NT2/D1 (cell line): ENCODE results near the gene PYGO2.

Experiments used
- DNase-seq: peaks from one replicate; pipeline ENCODE4 v3.0.0-alpha.2; 2011; ENCODE audit warnings: low read depth, low spot score
- H3K27me3 ChIP-seq: 2 replicates; pipeline ENCODE4 v1.6.0; 2011; ENCODE audit warnings: mild to moderate bottlenecking; ENCODE audit not compliant: insufficient read length, insufficient read depth
- H3K36me3 ChIP-seq: 2 replicates; pipeline ENCODE4 v1.6.1; 2011; ENCODE audit warnings: mild to moderate bottlenecking, low read length, mixed read lengths; ENCODE audit not compliant: insufficient read depth, insufficient read length
- H3K4me1 ChIP-seq: 2 replicates; pipeline ENCODE4 v1.5.1; 2011; ENCODE audit not compliant: insufficient read depth, insufficient read length
- H3K4me3 ChIP-seq: 2 replicates; pipeline ENCODE4 v1.5.1; 2011; ENCODE audit warnings: low read depth; ENCODE audit not compliant: insufficient read length
- H3K9ac ChIP-seq: 2 replicates; pipeline ENCODE4 v1.6.0; 2011; ENCODE audit warnings: low read depth; ENCODE audit not compliant: insufficient read length
- H3K9me3 ChIP-seq: 2 replicates; pipeline ENCODE4 v1.5.1; 2011; ENCODE audit warnings: mild to moderate bottlenecking, low read length; ENCODE audit not compliant: insufficient read depth
- SUZ12 ChIP-seq: IDR thresholded peaks from 2 replicates; pipeline ENCODE4 v1.6.1; 2011; ENCODE audit not compliant: insufficient read length, insufficient read depth; ENCODE audit errors: extremely low read depth
- YY1 ChIP-seq: IDR thresholded peaks from 2 replicates; pipeline ENCODE4 v1.6.1; 2011; ENCODE audit not compliant: insufficient read length, insufficient read depth
- ZNF274 ChIP-seq: IDR thresholded peaks from 2 replicates; pipeline ENCODE4 v1.6.1; 2011; ENCODE audit warnings: mild to moderate bottlenecking, low read depth, low read length

The PYGO2 gene

GRCh38 chr1:155007251-155007828, 45.8 kb upstream of the PYGO2 start:
- Histone ChIP-seq H3K9me3 (no peaks in the 10 kb centered on the region), H3K4me3 (no peak overlapping the region), H3K27me3 (no peaks in the 10 kb centered on the region), H3K36me3 (no peaks in the 10 kb centered on the region), H3K4me1 (peaks cover 39% of the 10 kb centered on the region), H3K9ac (no peak overlapping the region)
- no peak for TF ChIP-seq ZNF274
- TF ChIP-seq SUZ12: no peak
- TF ChIP-seq YY1: no peak
- DNase-seq: no peak

GRCh38 chr1:155006601-155007101, 45.1 kb upstream of the PYGO2 start:
- Histone ChIP-seq H3K4me3 (no peak overlapping the region), H3K9ac (no peak overlapping the region), H3K36me3 (no peaks in the 10 kb centered on the region), H3K27me3 (no peaks in the 10 kb centered on the region), H3K4me1 (peaks cover 34% of the 10 kb centered on the region), H3K9me3 (no peaks in the 10 kb centered on the region)
- TF ChIP-seq ZNF274 (no peak), SUZ12 (no peak), YY1 (no peak)
- no peak for DNase-seq

GRCh38 chr1:155005076-155006011, 43.8 kb upstream of the PYGO2 start:
- Histone ChIP-seq H3K9me3 (no peaks in the 10 kb centered on the region), H3K4me3 (no peak overlapping the region), H3K36me3 (no peaks in the 10 kb centered on the region), H3K4me1 (peaks cover 23% of the 10 kb centered on the region), H3K9ac (peak overlapping the region; percentile 71), H3K27me3 (no peaks in the 10 kb centered on the region)
- DNase-seq: no peak
- TF ChIP-seq ZNF274: no peak
- TF ChIP-seq YY1: no peak
- TF ChIP-seq SUZ12: no peak

- DNase-seq: no peak
- Histone ChIP-seq H3K9me3 (no peaks in the 10 kb centered on the region), H3K9ac (peak overlapping the region; percentile 71), H3K4me3 (peak overlapping the region; percentile 55), H3K27me3 (no peaks in the 10 kb centered on the region), H3K36me3 (no peaks in the 10 kb centered on the region), H3K4me1 (peaks cover 18% of the 10 kb centered on the region)
- TF ChIP-seq SUZ12 (no peak), YY1 (no peak)
Observed at GRCh38 chr1:155004352-155005075, 42.9 kb upstream of the PYGO2 start.

GRCh38 chr1:155003766-155004351, 42.3 kb upstream of the PYGO2 start:
- Histone ChIP-seq H3K27me3 (no peaks in the 10 kb centered on the region), H3K4me1 (peaks cover 15% of the 10 kb centered on the region), H3K36me3 (no peaks in the 10 kb centered on the region), H3K9me3 (no peaks in the 10 kb centered on the region), H3K9ac (peak overlapping the region; percentile 71), H3K4me3 (peak overlapping the region; percentile 55)
- no peak for TF ChIP-seq YY1
- TF ChIP-seq SUZ12: no peak
- TF ChIP-seq ZNF274: no peak
- no peak for DNase-seq

- TF ChIP-seq ZNF274 (no peak), YY1 (no peak), SUZ12 (no peak)
- Histone ChIP-seq H3K4me1 (peaks cover 14% of the 10 kb centered on the region), H3K36me3 (no peaks in the 10 kb centered on the region), H3K27me3 (no peaks in the 10 kb centered on the region), H3K9me3 (no peaks in the 10 kb centered on the region), H3K4me3 (peak overlapping the region; percentile 55), H3K9ac (peak overlapping the region; percentile 71)
- DNase-seq: no peak
Observed at GRCh38 chr1:155003227-155003765, 41.7 kb upstream of the PYGO2 start.
